GM21786 (cell line): ENCODE measurements around the gene LY9.

Source experiments
- ATAC-seq: cut with Tn5 transposase; IDR thresholded peaks from one replicate; pipeline ENCODE4 v1.9.1; 2021; ENCODE audit not compliant: unreplicated experiment

LY9 gene

GRCh38 chr1:160836561-160836960, 40.6 kb downstream of the LY9 start:
- no peak for ATAC-seq

- ATAC-seq = no peak
These were observed 41.1 kb downstream of the LY9 start for GRCh38 chr1:160836981-160837557.

- peak; percentile 75 for ATAC-seq
These were observed 41.7 kb downstream of the LY9 start for GRCh38 chr1:160837558-160838205.

GRCh38 chr1:160838888-160839287, 42.9 kb downstream of the LY9 start:
- no peak for ATAC-seq

- no peak for ATAC-seq
These were observed 43.8 kb downstream of the LY9 start for GRCh38 chr1:160839746-160840145.

- no peak for ATAC-seq
These were observed 45.1 kb downstream of the LY9 start for GRCh38 chr1:160841079-160841478.

- ATAC-seq = no peak
These were observed 48.7 kb downstream of the LY9 start for GRCh38 chr1:160844447-160845232.

GRCh38 chr1:160846281-160846680, 50.3 kb downstream of the LY9 start:
- no peak for ATAC-seq

GRCh38 chr1:160850541-160850940, 54.6 kb downstream of the LY9 start:
- no peak for ATAC-seq

- ATAC-seq = no peak
These were observed 55.0 kb downstream of the LY9 start for GRCh38 chr1:160850993-160851392.

GRCh38 chr1:160853014-160853413, 57.0 kb downstream of the LY9 start:
- ATAC-seq = no peak

GRCh38 chr1:160853754-160854153, 57.8 kb downstream of the LY9 start:
- ATAC-seq = no peak

GRCh38 chr1:160855181-160855981, 59.4 kb downstream of the LY9 start:
- ATAC-seq = peak; percentile 88

- ATAC-seq = no peak
These were observed 62.1 kb downstream of the LY9 start for GRCh38 chr1:160858097-160858496.

GRCh38 chr1:160858507-160858906, 62.5 kb downstream of the LY9 start:
- ATAC-seq = no peak

- no peak for ATAC-seq
These were observed 63.2 kb downstream of the LY9 start for GRCh38 chr1:160859166-160859565.

- no peak for ATAC-seq
These were observed 65.0 kb downstream of the LY9 start for GRCh38 chr1:160860840-160861505.

GRCh38 chr1:160862203-160863060, 66.5 kb downstream of the LY9 start, which contains the start of gene CD244:
TSS of gene CD244 (minus strand) at chr1:160862887. CDS start at chr1:160862677, 210 bp downstream.
- ATAC-seq = peak; percentile 69

- ATAC-seq = no peak
These were observed 67.2 kb downstream of the LY9 start for GRCh38 chr1:160863061-160863773.
